HEK293T (cell line): ENCODE data around the gene PITPNB.

Experiments
- ARNT ChIP-seq: fragments of 450-650 bp; IDR thresholded peaks from 2 replicates; pipeline ENCODE4 v1.6.1; 2017; ENCODE audit warnings: mild to moderate bottlenecking
- CTBP1 ChIP-seq: fragments of 450-650 bp; IDR thresholded peaks from 2 replicates; pipeline ENCODE4 v1.6.1; 2016; ENCODE audit warnings: borderline replicate concordance
- ELF4 ChIP-seq: fragments of 450-650 bp; IDR thresholded peaks from 2 replicates; pipeline ENCODE4 v1.6.1; 2017; ENCODE audit warnings: antibody characterized with exemption
- FOXA1 ChIP-seq: fragments of 450-650 bp; IDR thresholded peaks from 2 replicates; pipeline ENCODE4 v1.6.1; 2016; ENCODE audit warnings: mild to moderate bottlenecking
- FOXK2 ChIP-seq: fragments of 450-650 bp; IDR thresholded peaks from 2 replicates; pipeline ENCODE4 v1.6.1; 2016; ENCODE audit warnings: mild to moderate bottlenecking
- FOXM1 ChIP-seq: fragments of 450-650 bp; IDR thresholded peaks from 2 replicates; pipeline ENCODE4 v1.6.1; 2017; ENCODE audit warnings: mild to moderate bottlenecking, borderline replicate concordance
- L3MBTL2 ChIP-seq: fragments of 450-650 bp; conservative IDR thresholded peaks from 2 replicates; pipeline ENCODE4 v1.6.1; 2016; ENCODE audit warnings: mild to moderate bottlenecking
- NFRKB ChIP-seq: fragments of 450-650 bp; IDR thresholded peaks from 2 replicates; pipeline ENCODE4 v1.6.1; 2016; ENCODE audit warnings: mild to moderate bottlenecking, moderate library complexity
- SP1 ChIP-seq: fragments of 450-650 bp; IDR thresholded peaks from 2 replicates; pipeline ENCODE4 v1.6.1; 2017
- SUZ12 ChIP-seq: fragments of 450-650 bp; IDR thresholded peaks from 2 replicates; pipeline ENCODE4 v1.6.1; 2016; ENCODE audit warnings: mild to moderate bottlenecking
- TARDBP ChIP-seq: fragments of 450-650 bp; IDR thresholded peaks from 2 replicates; pipeline ENCODE4 v1.6.1; 2016
- ZNF384 ChIP-seq: fragments of 450-650 bp; IDR thresholded peaks from 2 replicates; pipeline ENCODE4 v1.6.1; 2016

- TF ChIP-seq TARDBP (no peak), NFRKB (no peak), L3MBTL2 (no peak), FOXA1 (no peak), CTBP1 (no peak), FOXM1 (no peak), SUZ12 (no peak), ZNF384 (no peak), SP1 (no peak), ARNT (no peak), ELF4 (no peak), FOXK2 (no peak)
These were observed 22.1 kb upstream of the PITPNB start for GRCh38 chr22:27941143-27941542.
